Activated B cell treated with CpG ODN at 0.5 μM for 24 hours (primary cell): Measurements from ENCODE around the gene SPATA31C1. TPM values are rescaled to one million over a fixed set of nuclear protein-coding genes. Genes with fewer than 3 reads are reported as not detected.

Source experiments
- ATAC-seq: fragments of 200-7000 bp; cut with Tn5 transposase; one replicate; pipeline ENCODE4 v1.10.0; 2021; ENCODE audit warnings: low read depth, mild to moderate bottlenecking, moderate library complexity
- CTCF ChIA-PET: fragments of 350-600 bp; sonication (Branson Sonifier 250); formaldehyde crosslinking; loops from one replicate; lab custom pipeline; 2021; ENCODE audit warnings: antibody characterized with exemption; lab: Charles Lee
- POLR2A ChIA-PET: fragments of 350-600 bp; sonication (Branson Sonifier 250); formaldehyde crosslinking; loops from one replicate; lab custom pipeline; 2021; ENCODE audit warnings: antibody characterized with exemption; lab: Charles Lee
- DNase-seq: peaks from one replicate; pipeline ENCODE4 v3.0.0; 2022
- H3K27ac Mint-ChIP-seq: one replicate; pipeline ENCODE4 v1.8.0; 2020; ENCODE audit warnings: mixed read lengths
- H3K27me3 Mint-ChIP-seq: one replicate; pipeline ENCODE4 v1.8.0; 2021; ENCODE audit warnings: mixed read lengths
- H3K36me3 Mint-ChIP-seq: one replicate; pipeline ENCODE4 v1.8.0; 2021; ENCODE audit warnings: low read depth, mixed read lengths
- H3K4me1 Mint-ChIP-seq: one replicate; pipeline ENCODE4 v1.8.0; 2021; ENCODE audit warnings: mixed read lengths
- H3K4me3 Mint-ChIP-seq: one replicate; pipeline ENCODE4 v1.8.0; 2020; ENCODE audit warnings: mild to moderate bottlenecking, mixed read lengths
- H3K9me3 Mint-ChIP-seq: one replicate; pipeline ENCODE4 v1.8.0; 2020; ENCODE audit warnings: mixed read lengths
- CTCF ChIP-seq: fragments of 200-600 bp; IDR thresholded peaks from one replicate; pipeline ENCODE4 v1.8.0; 2022; ENCODE audit warnings: antibody characterized with exemption, mild to moderate bottlenecking
- intact Hi-C: fragments of 100-400 bp; cut with micrococcal nuclease; formaldehyde crosslinking; loops from one replicate; pipeline ENCODE4 v1.15.1; 2024
- total RNA-seq: library from RNA; stranded (reverse); gene quantifications from 2 replicates; pipeline ENCODE4 v1.2.3, GENCODE V29; 2022

SPATA31C1 gene
- total RNA-seq, 1 donor from 2014 or later, result not detected

GRCh38 chr9:87886933-87887505 lies 30.7 kb upstream of the SPATA31C1 start:
- no peaks in the 10 kb centered on the region for H3K36me3 Mint-ChIP-seq
- POLR2A ChIA-PET, result no interaction called here

GRCh38 chr9:87887661-87888480 lies 29.9 kb upstream of the SPATA31C1 start:
- Mint-ChIP-seq H3K27me3 (no peaks in the 10 kb centered on the region), H3K27ac (no peak overlapping the region), H3K4me3 (no peak overlapping the region), H3K36me3 (no peaks in the 10 kb centered on the region), H3K9me3 (no peaks in the 10 kb centered on the region), H3K4me1 (no peaks in the 10 kb centered on the region)
- ChIA-PET CTCF (no interaction called here), POLR2A (no interaction called here)
- ATAC-seq, result no peak
- no peak for TF ChIP-seq CTCF
- DNase-seq, result no peak
- intact Hi-C loops, result no loop called here

More at GRCh38 chr9:87886933-87887505, 30.7 kb upstream of the SPATA31C1 start:
- Mint-ChIP-seq H3K27ac (no peak overlapping the region), H3K4me3 (no peak overlapping the region), H3K27me3 (peaks cover 2% of the 10 kb centered on the region), H3K4me1 (no peaks in the 10 kb centered on the region), H3K9me3 (no peaks in the 10 kb centered on the region)
- intact Hi-C loops, result no loop called here
- TF ChIP-seq CTCF, result no peak
- DNase-seq, result no peak
- no peak for ATAC-seq
- CTCF ChIA-PET, result no interaction called here

GRCh38 chr9:87888501-87888900 lies 29.3 kb upstream of the SPATA31C1 start:
- intact Hi-C loops, result no loop called here
- ChIA-PET POLR2A (no interaction called here), CTCF (no interaction called here)
- H3K27ac Mint-ChIP-seq, result no peak overlapping the region
- TF ChIP-seq CTCF, result no peak
- ATAC-seq (no peak), DNase-seq (no peak)
- H3K36me3 Mint-ChIP-seq, result no peaks in the 10 kb centered on the region
- H3K4me3 Mint-ChIP-seq, result no peak overlapping the region
- no peaks in the 10 kb centered on the region for H3K9me3 Mint-ChIP-seq
- no peaks in the 10 kb centered on the region for H3K4me1 Mint-ChIP-seq
- no peaks in the 10 kb centered on the region for H3K27me3 Mint-ChIP-seq

GRCh38 chr9:87889065-87889881 lies 28.5 kb upstream of the SPATA31C1 start:
- Mint-ChIP-seq H3K4me1 (no peaks in the 10 kb centered on the region), H3K27me3 (no peaks in the 10 kb centered on the region), H3K9me3 (peaks cover 4% of the 10 kb centered on the region), H3K36me3 (no peaks in the 10 kb centered on the region), H3K4me3 (no peak overlapping the region), H3K27ac (no peak overlapping the region)
- ChIA-PET POLR2A (no interaction called here), CTCF (no interaction called here)
- ATAC-seq, result no peak
- no peak for TF ChIP-seq CTCF
- DNase-seq, result no peak
- intact Hi-C loops, result no loop called here

GRCh38 chr9:87889882-87890252 lies 27.9 kb upstream of the SPATA31C1 start:
- ATAC-seq (no peak), DNase-seq (no peak)
- ChIA-PET POLR2A (no interaction called here), CTCF (no interaction called here)
- Mint-ChIP-seq H3K27ac (no peak overlapping the region), H3K4me3 (no peak overlapping the region), H3K36me3 (no peaks in the 10 kb centered on the region), H3K4me1 (no peaks in the 10 kb centered on the region), H3K27me3 (no peaks in the 10 kb centered on the region), H3K9me3 (peaks cover 4% of the 10 kb centered on the region)
- intact Hi-C loops, result no loop called here
- TF ChIP-seq CTCF, result no peak
